Heart left ventricle (tissue), 16 donors: ENCODE data around the gene PPARG. TPM values are rescaled to one million over a fixed set of nuclear protein-coding genes. Genes with fewer than 3 reads are reported as not detected.

ENCODE experiments used
- ATAC-seq, 4 donors: fragments of 200-7000 bp; cut with Tn5 transposase; one replicate each; pipeline ENCODE4 v1.9.1; 2020 to 2022; ENCODE audit warnings: moderate library complexity in 4 of 4, mild to moderate bottlenecking in 3 of 4, moderate number of reproducible peaks in 1 of 4
- DNase-seq, 5 donors: peaks; one replicate each; pipeline ENCODE4 v3.0.0-alpha.2; 2020
- H3K27ac ChIP-seq, 12 donors: fragments of 200-600 bp; sonication (generic) in 4 of 12; one replicate each; pipeline versions ENCODE4 v1.5.0 to v1.8.0; 2016 to 2022; ENCODE audit warnings: mild to moderate bottlenecking in 2 of 12
- H3K27me3 ChIP-seq, 9 donors: fragments of 200-600 bp; sonication (generic) in 2 of 9; one replicate each; pipeline versions ENCODE4 v1.5.1 to v1.8.0; 2016 to 2022; ENCODE audit warnings: mild to moderate bottlenecking in 3 of 9
- H3K36me3 ChIP-seq, 9 donors: fragments of 200-600 bp; sonication (generic) in 2 of 9; one replicate each; pipeline versions ENCODE4 v1.5.0 to v1.8.0; 2018 to 2022; ENCODE audit warnings: mild to moderate bottlenecking in 2 of 9
- H3K4me1 ChIP-seq, 12 donors: fragments of 200-600 bp; sonication (generic) in 4 of 12; one replicate each; pipeline versions ENCODE4 v1.5.0 to v1.8.0; 2016 to 2022; ENCODE audit warnings: mild to moderate bottlenecking in 3 of 12
- H3K4me3 ChIP-seq, 12 donors: fragments of 200-600 bp; sonication (generic) in 4 of 12; one replicate each; pipeline versions ENCODE4 v1.5.0 to v1.8.0; 2017 to 2022; ENCODE audit warnings: mild to moderate bottlenecking in 9 of 12, moderate library complexity in 4 of 12
- H3K9me3 ChIP-seq, 12 donors: fragments of 200-600 bp; sonication (generic) in 4 of 12; one replicate each; pipeline versions ENCODE4 v1.5.0 to v1.8.0; 2016 to 2022; ENCODE audit warnings: mild to moderate bottlenecking in 1 of 12
- POLR2A ChIP-seq, 2 donors: fragments of 450-650 bp; IDR thresholded peaks; one replicate each; pipeline ENCODE4 v1.6.1; 2017; ENCODE audit warnings: antibody characterized with exemption in 2 of 2, mild to moderate bottlenecking in 2 of 2, moderate library complexity in 2 of 2
- WGBS, 4 donors: extraction: QIAGEN DNeasy Blood & Tissue Kit in 2 of 4; methylation state at CpG; one replicate each; pipeline versions ENCODE4 v1.1.5 to v1.1.7; 2013 to 2018; 5-methylcytosine and 5-hydroxymethylcytosine counted together
- intact Hi-C, 10 donors: fragments of 100-400 bp; cut with DNase I; formaldehyde crosslinking; loops; one replicate each; pipeline versions ENCODE4 v1.11.1 to v1.14.2; 2022
- polyA plus RNA-seq, 2 donors: library from polyadenylated mRNA; stranded (reverse); fragments of 200-250 nt; gene quantifications; one replicate each; pipeline ENCODE4 v1.2.3, GENCODE V29; 2013
- total RNA-seq, 9 donors: library from RNA; depleted of rRNA in 2 of 9; stranded (reverse); fragments of >200 nt in 2 of 9; fragmentation: NEBNext Ultra II Directional in 3 of 9; extraction: Animal tissue kit (Norgen Biotek cat#: 25700) in 3 of 9; gene quantifications; one replicate each; pipeline versions ENCODE4 v1.1.0 to v1.2.4, GENCODE V29; 2016 to 2023
- TF ChIP-seq, protein P1 (sequence below), 12 donors: fragments of 200-600 bp; sonication (generic) in 4 of 12; IDR thresholded peaks; one replicate each; pipeline versions ENCODE4 v1.5.0 to v1.8.0; 2018 to 2022; ENCODE audit warnings: antibody characterized with exemption in 12 of 12, mild to moderate bottlenecking in 5 of 12
- donor health status: ischemic (EF 13 %, LVEDD 7.1; RV severe dilation, severe dysfunction).
- donor health status: healthy with polysubstance abuse.
- donor health status: DM: no; HTN: yes; CAD: no.
- donor health status: DM: no; HTN: no; CAD: no.
- donor health status: ischemic (EF 25% LVEDD 6.9; RV normal size, moderate dysfunction).
- donor health status: ischemic (EF 25% LVEDD 5.7; RV mildly dilated, moderate dysfunction).
- donor health status: healthy.
- donor health status: DM: yes; HTN: yes; CAD: no.
- donor health status: ischemic (EF 35%, LVEDD 5.7; RV mildly dilated, moderate dysfunction).
- donor health status: nonischemic (EF 11% LVEDD 7.7; RV severe dilation, severe dysfunction).
- donor health status: DM: yes; HTN: yes; CAD: no.
- donor health status: PGD.
- donor health status: ischemic (EF 29% LVEDD 5.4; RV normal size, mild dysfunction).
- donor health status: nonischemic (EF 23%, LVEDD 6.1; RV moderate dilation, normal function).

Gene PPARG
- total and polyA plus RNA-seq, 11 donors: 8.9 to 30.3 (median 20.0) TPM

DNA sequence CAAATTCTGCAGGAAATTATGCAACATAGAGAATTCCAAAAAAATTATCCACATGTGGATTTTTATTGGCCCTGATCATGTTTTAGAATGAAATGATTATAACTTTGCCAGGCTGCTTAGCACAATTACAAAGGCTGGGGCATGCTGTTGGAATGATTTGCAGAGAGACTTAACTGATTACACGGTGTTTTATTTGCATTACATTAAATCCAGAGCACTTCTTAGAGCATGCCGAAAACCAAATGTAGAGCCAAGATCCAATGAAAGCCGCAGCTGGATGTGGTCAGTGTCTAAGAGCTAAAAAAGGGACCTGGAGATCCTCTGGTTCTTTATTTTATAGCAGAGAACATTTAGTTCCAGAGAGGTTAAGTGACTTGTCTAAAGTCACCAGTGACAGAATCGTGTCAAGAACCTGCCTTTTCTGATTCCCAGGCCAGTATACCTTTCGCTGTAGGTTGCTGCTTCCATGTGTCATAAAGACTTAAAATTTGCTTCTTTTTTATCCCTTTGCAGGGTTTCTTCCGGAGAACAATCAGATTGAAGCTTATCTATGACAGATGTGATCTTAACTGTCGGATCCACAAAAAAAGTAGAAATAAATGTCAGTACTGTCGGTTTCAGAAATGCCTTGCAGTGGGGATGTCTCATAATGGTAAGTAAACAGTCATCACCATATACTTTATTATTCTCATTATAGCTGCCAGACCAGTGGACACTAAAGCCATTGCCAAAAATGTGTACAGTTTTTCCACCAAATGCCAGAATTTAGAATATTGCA lies 103.4 kb downstream of the PPARG start:
- H3K36me3 ChIP-seq: peaks cover 0 to 9% (median 0%) of the 10 kb centered on the region in 9 donors
- H3K27me3 ChIP-seq: no peaks in the 10 kb centered on the region
- H3K27ac ChIP-seq: no peak overlapping the region
- peaks cover 0 to 34% (median 0%) of the 10 kb centered on the region in 12 donors for H3K4me1 ChIP-seq
- TF ChIP-seq POLR2A (IDR thresholded peaks at IDR 0.05): no peak
- TF ChIP-seq, protein P1, sequence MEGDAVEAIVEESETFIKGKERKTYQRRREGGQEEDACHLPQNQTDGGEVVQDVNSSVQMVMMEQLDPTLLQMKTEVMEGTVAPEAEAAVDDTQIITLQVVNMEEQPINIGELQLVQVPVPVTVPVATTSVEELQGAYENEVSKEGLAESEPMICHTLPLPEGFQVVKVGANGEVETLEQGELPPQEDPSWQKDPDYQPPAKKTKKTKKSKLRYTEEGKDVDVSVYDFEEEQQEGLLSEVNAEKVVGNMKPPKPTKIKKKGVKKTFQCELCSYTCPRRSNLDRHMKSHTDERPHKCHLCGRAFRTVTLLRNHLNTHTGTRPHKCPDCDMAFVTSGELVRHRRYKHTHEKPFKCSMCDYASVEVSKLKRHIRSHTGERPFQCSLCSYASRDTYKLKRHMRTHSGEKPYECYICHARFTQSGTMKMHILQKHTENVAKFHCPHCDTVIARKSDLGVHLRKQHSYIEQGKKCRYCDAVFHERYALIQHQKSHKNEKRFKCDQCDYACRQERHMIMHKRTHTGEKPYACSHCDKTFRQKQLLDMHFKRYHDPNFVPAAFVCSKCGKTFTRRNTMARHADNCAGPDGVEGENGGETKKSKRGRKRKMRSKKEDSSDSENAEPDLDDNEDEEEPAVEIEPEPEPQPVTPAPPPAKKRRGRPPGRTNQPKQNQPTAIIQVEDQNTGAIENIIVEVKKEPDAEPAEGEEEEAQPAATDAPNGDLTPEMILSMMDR (IDR thresholded peaks at IDR 0.05): no peak
- DNase-seq (no peak), ATAC-seq (no peak)
- intact Hi-C loops: no loop called here
- no peaks in the 10 kb centered on the region for H3K9me3 ChIP-seq
- 84 to 89% (median 87%) methylated on average over 8 of the region's 8 CpGs for WGBS, 4 donors
- H3K4me3 ChIP-seq: no peak overlapping the region

DNA sequence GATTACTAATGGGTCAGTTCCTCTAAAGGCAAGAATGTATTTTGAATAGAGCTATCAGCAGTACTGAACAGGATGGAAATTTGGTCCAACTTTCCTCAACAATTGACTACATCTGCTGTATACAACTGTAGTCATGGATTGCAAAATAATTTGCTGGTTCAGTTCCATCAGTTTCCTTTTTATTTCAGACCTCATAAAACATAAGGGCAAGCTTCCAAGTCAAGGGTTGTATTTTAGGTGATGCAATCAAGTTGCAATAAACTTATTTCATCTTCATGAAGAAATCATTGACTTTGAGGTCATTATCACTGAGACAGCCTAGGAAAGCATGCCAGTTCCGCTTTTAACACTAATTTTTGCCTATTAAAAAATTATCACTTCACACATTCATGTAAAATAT lies 105.0 kb downstream of the PPARG start:
- TF ChIP-seq POLR2A (IDR thresholded peaks at IDR 0.05): no peak
- TF ChIP-seq, protein P1 (IDR thresholded peaks at IDR 0.05): no peak
- DNase-seq: no peak
- Histone ChIP-seq H3K4me1 (peaks cover 0 to 39% (median 0%) of the 10 kb centered on the region in 12 donors), H3K27ac (peak overlapping the region in 1 of 12 donors; percentile 39), H3K36me3 (peaks cover 0 to 9% (median 0%) of the 10 kb centered on the region in 9 donors), H3K4me3 (no peak overlapping the region), H3K27me3 (no peaks in the 10 kb centered on the region), H3K9me3 (no peaks in the 10 kb centered on the region)
- intact Hi-C loops: no loop called here
- ATAC-seq: peak in 1 of 4 donors; percentile 69
- WGBS, 4 donors: 85 to 91% (median 89%) methylated on average over 1 of the region's 1 CpG

DNA sequence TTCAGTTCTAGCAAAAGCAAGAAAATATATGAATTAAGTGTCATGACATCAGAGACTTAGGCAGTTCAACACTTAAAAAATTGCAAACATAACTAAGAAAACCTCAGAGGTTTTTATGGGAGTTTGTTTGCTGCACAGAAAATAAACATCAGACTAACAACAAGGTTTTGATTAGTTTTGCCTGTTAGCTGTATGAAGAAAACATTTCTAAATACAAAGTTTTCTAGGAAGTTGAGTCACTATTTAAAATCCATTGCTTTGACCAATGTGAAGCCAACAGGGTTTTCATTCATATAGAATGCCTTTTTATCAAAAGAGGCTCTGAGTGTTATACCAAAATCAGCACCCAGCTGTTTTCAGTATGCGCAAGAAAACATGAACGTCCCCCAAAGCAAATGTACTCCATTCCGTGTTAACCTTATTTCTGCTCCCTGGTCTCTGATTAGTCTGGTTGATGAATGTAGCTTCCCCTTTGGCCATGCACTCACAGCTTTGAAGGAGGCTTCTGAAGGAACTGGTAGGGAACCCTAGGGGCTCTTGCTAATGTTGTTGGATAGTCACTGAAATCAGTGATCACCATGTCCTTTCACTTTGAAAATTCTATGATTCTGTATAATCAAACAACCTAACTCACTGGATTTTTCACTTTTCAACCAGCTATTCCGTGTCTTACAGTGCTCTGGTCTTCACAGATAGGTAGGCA lies 105.8 kb downstream of the PPARG start:
- DNase-seq (no peak), ATAC-seq (no peak)
- no peaks in the 10 kb centered on the region for H3K9me3 ChIP-seq
- intact Hi-C loops: no loop called here
- H3K27ac ChIP-seq: peak overlapping the region in 1 of 12 donors; percentile 39
- no peaks in the 10 kb centered on the region for H3K27me3 ChIP-seq
- 78 to 85% (median 83%) methylated on average over 4 of the region's 4 CpGs for WGBS, 4 donors
- H3K4me1 ChIP-seq: peaks cover 0 to 47% (median 0%) of the 10 kb centered on the region in 12 donors
- H3K4me3 ChIP-seq: no peak overlapping the region
- TF ChIP-seq, protein P1 (IDR thresholded peaks at IDR 0.05): no peak
- no peak for TF ChIP-seq POLR2A (IDR thresholded peaks at IDR 0.05)
- H3K36me3 ChIP-seq: peaks cover 0 to 9% (median 0%) of the 10 kb centered on the region in 9 donors

DNA sequence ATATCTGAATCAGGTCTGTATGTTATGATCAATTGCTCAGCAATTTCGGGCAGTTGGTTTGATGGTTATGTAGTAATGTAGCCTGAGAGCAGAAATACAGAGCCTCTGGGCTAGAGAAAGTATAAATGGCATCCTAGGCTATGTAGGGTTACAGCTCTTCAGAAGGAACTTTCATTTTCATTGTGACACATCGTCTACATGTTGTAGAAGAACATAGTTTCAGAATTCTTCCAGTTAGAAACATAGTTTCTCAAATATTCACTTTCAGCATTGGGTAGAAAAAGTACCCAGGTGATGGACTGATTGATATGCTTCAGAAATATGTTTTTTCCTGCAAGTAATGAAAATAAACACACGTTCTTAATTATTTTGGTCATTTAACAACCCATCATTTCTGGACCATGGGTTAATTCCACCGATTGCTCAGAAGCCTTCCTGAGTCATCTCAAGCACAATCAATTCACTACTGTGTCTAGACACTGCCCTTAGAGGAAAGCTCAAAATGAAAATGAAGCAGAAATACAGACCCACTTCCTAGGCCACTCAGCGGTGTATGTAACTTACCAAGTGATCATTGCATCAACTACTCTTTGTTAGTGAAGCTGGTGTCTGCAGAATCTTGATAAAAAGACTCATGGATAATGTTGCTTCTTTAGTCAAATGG lies 106.6 kb downstream of the PPARG start:
- peak overlapping the region in 1 of 12 donors; percentile 55 for H3K27ac ChIP-seq
- H3K27me3 ChIP-seq: no peaks in the 10 kb centered on the region
- ATAC-seq (no peak), DNase-seq (no peak)
- no peaks in the 10 kb centered on the region for H3K9me3 ChIP-seq
- peaks cover 0 to 9% (median 0%) of the 10 kb centered on the region in 9 donors for H3K36me3 ChIP-seq
- no peak for TF ChIP-seq POLR2A (IDR thresholded peaks at IDR 0.05)
- TF ChIP-seq, protein P1 (IDR thresholded peaks at IDR 0.05): no peak
- H3K4me3 ChIP-seq: peak overlapping the region in 1 of 12 donors; percentile 19
- intact Hi-C loops: no loop called here
- WGBS, 4 donors: 82 to 91% (median 89%) methylated on average over 5 of the region's 5 CpGs
- peaks cover 0 to 55% (median 0%) of the 10 kb centered on the region in 12 donors for H3K4me1 ChIP-seq
